HG03097 (cell line): ENCODE data around the gene FCRL5.
"Not testable (repeated sequence)": the region's sequence is repeated elsewhere in the genome, so short reads cannot be mapped to it uniquely, and the experiment has no call there.

Source experiments
- ATAC-seq: cut with Tn5 transposase; IDR thresholded peaks from one replicate; pipeline ENCODE4 v1.9.1; 2021; ENCODE audit not compliant: unreplicated experiment, low FRiP score

Gene FCRL5

DNA sequence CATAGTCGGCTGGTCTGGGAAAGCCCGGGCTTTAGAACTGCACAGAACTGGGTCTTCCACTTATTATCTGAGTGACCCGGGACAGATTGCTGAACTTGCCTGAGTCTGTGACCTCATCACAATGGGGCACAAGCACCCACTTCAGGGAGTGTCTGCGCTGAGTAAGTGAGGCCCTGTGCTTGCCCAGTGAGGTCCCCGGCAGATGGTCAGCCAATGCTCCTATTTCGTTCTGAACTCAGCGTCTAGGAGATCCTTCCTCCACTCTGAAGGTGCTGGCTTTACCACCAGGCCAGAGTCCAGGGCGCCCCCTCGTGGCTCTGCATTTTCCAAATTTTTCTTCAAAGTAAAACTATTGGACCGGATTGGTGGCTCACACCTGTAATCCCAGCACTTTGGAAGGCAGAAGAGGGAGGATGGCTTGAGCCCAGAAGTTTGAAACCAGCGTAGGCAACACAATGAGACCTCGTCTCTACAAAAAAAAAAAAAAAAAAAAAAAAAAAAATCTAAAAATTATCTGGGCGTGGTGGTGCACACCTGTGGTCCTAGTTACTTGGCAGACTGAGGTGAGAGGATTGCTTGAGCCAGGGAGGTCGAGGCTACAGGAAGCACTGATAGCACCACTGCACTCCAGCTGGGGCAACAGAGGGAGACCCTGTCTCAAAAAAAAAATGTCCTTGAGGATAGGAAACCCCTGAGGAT, 61.7 kb downstream of the FCRL5 start:
- ATAC-seq = no peak

GRCh38 chr1:157488156-157488555, 64.2 kb downstream of the FCRL5 start:
- ATAC-seq = no peak

- no peak for ATAC-seq
These were observed 64.8 kb downstream of the FCRL5 start for GRCh38 chr1:157487504-157487903.

- no peak for ATAC-seq
These were observed 65.2 kb downstream of the FCRL5 start for GRCh38 chr1:157487096-157487495.

- not testable (repeated sequence) for ATAC-seq
These were observed 65.9 kb downstream of the FCRL5 start for GRCh38 chr1:157486400-157486799.

GRCh38 chr1:157485793-157486192, 66.5 kb downstream of the FCRL5 start:
- no peak for ATAC-seq

DNA sequence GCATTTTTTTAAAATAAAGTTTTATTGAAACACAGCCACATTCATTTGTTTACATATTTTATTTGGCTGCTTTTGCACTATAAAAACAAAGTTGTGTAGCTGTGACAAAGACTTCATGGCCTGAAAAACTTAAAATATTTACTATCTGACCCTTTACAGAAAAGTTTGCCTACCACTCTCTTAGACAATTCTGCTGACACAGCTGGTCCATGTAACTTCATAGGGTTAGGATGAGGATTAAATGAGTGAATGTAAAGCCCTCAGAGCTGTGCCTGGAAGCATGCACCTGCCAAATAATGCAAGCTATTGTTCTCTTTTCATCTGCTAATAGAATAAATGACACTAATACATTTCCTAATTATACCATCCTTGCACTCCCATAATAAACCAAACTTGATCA, 67.7 kb downstream of the FCRL5 start:
- no peak for ATAC-seq

DNA sequence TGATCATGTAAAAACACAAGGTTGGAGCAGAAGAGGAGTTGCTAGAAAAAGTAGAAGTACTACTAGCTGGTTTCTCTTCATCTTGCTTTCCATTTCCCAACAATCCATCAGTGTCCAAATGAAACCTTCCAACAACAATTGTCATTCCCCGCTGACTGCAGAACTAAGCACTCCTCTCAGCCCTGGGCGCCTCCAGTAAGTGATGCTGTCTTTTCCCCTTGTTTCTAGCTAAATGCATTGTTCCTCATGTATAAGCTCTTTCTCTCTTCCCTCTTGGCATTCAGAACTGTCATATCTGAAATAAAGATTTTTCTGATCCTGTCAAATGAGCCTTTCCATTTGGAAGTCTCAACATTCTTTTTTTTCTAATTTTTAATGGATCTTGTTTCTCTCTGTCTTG, 68.7 kb downstream of the FCRL5 start:
- no peak for ATAC-seq

GRCh38 chr1:157482717-157483116, 69.6 kb downstream of the FCRL5 start:
- ATAC-seq = no peak

DNA sequence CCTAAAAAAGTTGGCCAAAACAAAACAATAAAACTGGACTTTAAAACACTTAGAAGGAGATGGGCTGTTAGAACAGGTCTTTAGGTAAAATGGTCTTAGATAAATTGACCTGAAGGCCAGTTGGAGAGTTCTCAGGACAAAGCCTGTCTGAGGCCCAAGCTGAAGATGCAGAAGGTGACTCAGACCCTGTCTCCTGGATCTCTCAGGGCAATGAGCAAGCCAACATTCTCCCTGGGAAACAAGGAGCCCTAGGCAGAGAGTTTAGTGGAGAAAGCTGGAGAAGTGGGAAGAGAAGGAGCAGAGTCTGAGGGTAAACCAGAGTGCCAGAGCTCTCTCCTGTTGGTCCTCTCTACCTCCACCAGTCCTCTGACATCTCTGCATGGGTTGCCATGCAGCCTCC, 70.1 kb downstream of the FCRL5 start:
- ATAC-seq = no peak

DNA sequence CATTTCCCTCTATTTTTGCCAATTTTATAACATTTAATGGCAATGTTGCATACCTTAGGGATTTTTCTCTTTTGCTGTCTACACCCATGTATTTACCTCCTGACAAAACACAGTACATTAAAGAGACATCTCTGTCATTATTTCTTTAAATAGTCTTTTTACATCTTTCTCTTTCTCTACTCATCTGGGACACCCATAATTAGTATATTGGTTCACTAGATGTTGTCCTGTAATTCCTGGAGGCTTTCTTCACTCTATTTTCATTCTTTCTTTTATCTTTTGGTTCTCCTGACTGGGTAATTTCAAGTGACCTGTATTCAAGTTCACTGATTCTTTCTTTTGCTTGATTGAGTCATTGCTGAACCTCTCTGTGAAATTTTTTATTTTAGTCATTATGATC, 74.3 kb downstream of the FCRL5 start:
- no peak for ATAC-seq

DNA sequence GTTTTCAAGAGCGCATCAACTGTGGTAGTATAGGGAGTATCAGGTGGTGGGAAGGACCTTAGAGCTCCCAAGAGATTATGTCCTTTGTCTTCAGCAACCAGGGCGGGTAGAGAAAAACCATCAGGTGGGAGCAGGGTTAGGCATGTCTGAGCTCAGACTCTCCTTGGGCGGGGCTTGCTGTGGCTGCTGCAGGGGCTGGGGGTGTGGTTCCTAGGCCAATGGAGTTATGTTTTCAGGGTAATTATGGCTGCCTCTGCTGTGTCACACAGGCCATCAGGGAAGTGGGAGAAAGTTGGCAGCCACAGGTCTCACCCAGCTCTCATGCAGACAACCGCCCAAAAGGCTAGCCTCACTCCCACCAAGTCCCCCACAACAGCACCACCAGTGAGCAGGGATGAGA, 74.9 kb downstream of the FCRL5 start:
- ATAC-seq = no peak

DNA sequence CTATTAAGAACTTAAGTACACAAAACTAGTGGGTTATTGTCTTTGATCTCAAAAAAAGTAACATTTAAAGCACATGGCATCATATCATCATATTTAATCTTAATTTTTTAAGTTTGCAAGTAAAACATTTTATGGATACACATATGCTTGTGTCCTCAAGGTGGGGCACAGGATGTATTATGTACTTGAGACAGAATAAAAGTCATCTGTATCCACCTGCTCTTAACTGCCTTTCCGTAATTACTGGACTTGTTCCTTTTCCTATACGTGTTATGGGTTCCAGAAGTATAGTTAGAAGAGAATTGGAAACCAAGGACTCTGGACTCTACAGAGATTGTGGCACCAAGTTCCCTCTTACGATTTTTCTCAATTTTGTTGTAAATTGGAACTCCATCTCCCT, 79.4 kb downstream of the FCRL5 start:
- ATAC-seq = no peak

DNA sequence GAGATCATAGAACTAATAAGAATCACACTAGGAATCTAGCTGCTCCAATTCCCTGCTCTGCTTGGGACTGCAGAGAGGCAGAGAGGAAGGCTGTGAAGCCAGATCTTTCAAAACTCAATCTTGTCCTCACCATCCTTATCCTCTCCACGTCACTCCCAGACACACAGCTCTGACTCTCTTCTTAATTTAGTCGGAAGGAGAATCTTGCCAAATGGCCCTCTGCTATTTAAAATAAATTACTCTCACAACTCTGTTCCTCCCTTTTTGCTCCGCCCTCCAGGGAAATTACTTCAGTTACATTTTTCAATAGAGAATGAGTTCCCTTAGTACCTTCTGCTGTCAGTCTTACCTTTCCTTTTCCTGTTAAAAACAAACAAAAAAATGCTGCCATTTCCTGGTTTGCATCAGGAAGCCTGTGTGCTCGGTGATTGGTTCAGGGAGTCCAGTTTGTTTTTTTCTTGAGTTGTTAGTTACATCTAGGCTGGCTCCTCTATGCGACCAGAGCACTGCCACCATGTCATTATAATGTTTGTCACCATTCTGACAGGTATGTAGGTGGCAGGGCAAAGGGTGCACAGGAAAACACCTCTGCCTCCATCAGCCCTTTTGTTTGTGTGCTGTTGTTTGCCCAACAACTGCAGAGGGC, 80.1 kb downstream of the FCRL5 start:
- no peak for ATAC-seq

DNA sequence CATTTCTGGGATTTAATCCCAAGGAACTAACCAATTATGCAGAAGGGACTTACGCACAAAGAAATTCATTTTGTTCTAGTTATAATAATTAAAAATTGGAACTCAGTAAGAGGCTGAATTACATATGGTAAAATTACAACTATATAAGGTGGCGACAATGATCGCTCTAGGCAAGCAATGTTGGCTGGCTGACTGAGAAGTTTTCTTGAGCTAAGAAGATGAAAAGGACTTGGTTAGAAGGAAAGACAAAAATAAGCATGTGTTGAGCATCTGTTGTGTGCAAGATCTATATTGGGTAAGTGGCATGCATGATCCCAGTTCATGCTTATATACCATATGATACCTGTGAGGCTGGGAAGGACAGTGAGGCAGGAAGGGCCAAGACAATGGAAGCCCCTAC, 80.8 kb downstream of the FCRL5 start:
- no peak for ATAC-seq

- ATAC-seq = no peak
These were observed 82.3 kb downstream of the FCRL5 start for GRCh38 chr1:157469752-157470675.

- ATAC-seq = no peak
These were observed 83.0 kb downstream of the FCRL5 start for GRCh38 chr1:157469300-157469699.

GRCh38 chr1:157466011-157466410, 86.3 kb downstream of the FCRL5 start:
- ATAC-seq = no peak
